ENCODE data around the gene TIMD4.
"Not testable (repeated sequence)": the region's sequence is repeated elsewhere in the genome, so short reads cannot be mapped to it uniquely, and the experiment has no call there.

TIMD4 gene

GRCh38 chr5:156949424-156949823 is 13.6 kb downstream of the TIMD4 start:
- no peak overlapping the region for H3K27ac ChIP-seq
- CTCF ChIA-PET = interaction anchor here (0.7 kb wide), 1 partner anchor 1588 kb away, joined by 3 read pairs; no protein-coding TSS in a partner anchor
- DNase-seq (ENCODE audit: low spot score) = no peak
- TF ChIP-seq CTCF (conservative IDR thresholded peaks at IDR 0.05; ENCODE audit: low read depth) = no peak
- POLR2A ChIA-PET (ENCODE audit: low non-redundant PET) = no interaction called here

- ChIA-PET POLR2A (ENCODE audit: low non-redundant PET) (no interaction called here), CTCF (no interaction called here)
- no peak overlapping the region for H3K27ac ChIP-seq
- no peak for DNase-seq (ENCODE audit: low spot score)
- no peak for TF ChIP-seq CTCF (conservative IDR thresholded peaks at IDR 0.05; ENCODE audit: low read depth)
Measured at GRCh38 chr5:156947925-156948324, 15.1 kb downstream of the TIMD4 start.

GRCh38 chr5:156942064-156942463 is 21.0 kb downstream of the TIMD4 start:
- POLR2A ChIA-PET (ENCODE audit: low non-redundant PET) = no interaction called here
- no peak for DNase-seq (ENCODE audit: low spot score)
- CTCF ChIA-PET = no interaction called here
- no peak overlapping the region for H3K27ac ChIP-seq
- TF ChIP-seq CTCF (conservative IDR thresholded peaks at IDR 0.05; ENCODE audit: low read depth) = no peak

- CTCF ChIA-PET = interaction anchor here (0.6 kb wide), 1 partner anchor 212 kb away, joined by 3 read pairs; no protein-coding TSS in a partner anchor
- H3K27ac ChIP-seq; POLR2A ChIA-PET (ENCODE audit: low non-redundant PET); DNase-seq (ENCODE audit: low spot score): not testable (repeated sequence)
Measured at GRCh38 chr5:156940462-156940861, 22.6 kb downstream of the TIMD4 start.

- DNase-seq (ENCODE audit: low spot score) = no peak
- POLR2A ChIA-PET (ENCODE audit: low non-redundant PET) = no interaction called here
- no peak for TF ChIP-seq CTCF (conservative IDR thresholded peaks at IDR 0.05; ENCODE audit: low read depth)
- CTCF ChIA-PET = no interaction called here
- no peak overlapping the region for H3K27ac ChIP-seq
Measured at GRCh38 chr5:156936972-156937371, 26.1 kb downstream of the TIMD4 start.

GRCh38 chr5:156934450-156935211 is 28.4 kb downstream of the TIMD4 start:
- no peak for DNase-seq (ENCODE audit: low spot score)
- ChIA-PET POLR2A (ENCODE audit: low non-redundant PET) (no interaction called here), CTCF (interaction anchor here (0.7 kb wide), 2 partner anchors 13 to 171 kb away, joined by 3 to 4 read pairs; no protein-coding TSS in a partner anchor)
- H3K27ac ChIP-seq = no peak overlapping the region
- TF ChIP-seq CTCF (conservative IDR thresholded peaks at IDR 0.05; ENCODE audit: low read depth) = no peak

GRCh38 chr5:156929366-156929948 is 33.6 kb downstream of the TIMD4 start:
- no peak for DNase-seq (ENCODE audit: low spot score)
- POLR2A ChIA-PET (ENCODE audit: low non-redundant PET) = no interaction called here
- no peak overlapping the region for H3K27ac ChIP-seq
- TF ChIP-seq CTCF (conservative IDR thresholded peaks at IDR 0.05; ENCODE audit: low read depth) = no peak
- CTCF ChIA-PET = no interaction called here

Measured in RWPE1 (cell line).